NCI-H460 (cell line): ENCODE data around the gene PHLDB1. TPM values are rescaled to one million over a fixed set of nuclear protein-coding genes. Genes with fewer than 3 reads are reported as not detected.
"Not testable (repeated sequence)": the region's sequence is repeated elsewhere in the genome, so short reads cannot be mapped to it uniquely, and the experiment has no call there.

Source experiments
- DNase-seq: peaks from one replicate; pipeline ENCODE4 v3.0.0-alpha.2; 2016; ENCODE audit warnings: low read depth; ENCODE audit errors: extremely low read depth
- total RNA-seq: library from RNA; depleted of rRNA; stranded (reverse); fragments of >200 nt; shearing (Covaris generic); gene quantifications from 2 replicates; pipeline ENCODE4 v1.2.3, GENCODE V29; 2014

PHLDB1 gene
- total RNA-seq, 1 experiment from 2014 or later: 18.3 TPM

GRCh38 chr11:118679483-118679882 is 72.1 kb downstream of the PHLDB1 start, which contains the start of gene TREH:
TSS of gene TREH (minus strand) at chr11:118679650. CDS start at chr11:118679627, 23 bp downstream.
- no peak for DNase-seq

GRCh38 chr11:118682372-118682771 is 75.0 kb downstream of the PHLDB1 start:
- no peak for DNase-seq

- not testable (repeated sequence) for DNase-seq
These were observed 75.5 kb downstream of the PHLDB1 start for GRCh38 chr11:118682939-118683338.

GRCh38 chr11:118684187-118684586 is 76.8 kb downstream of the PHLDB1 start:
- no peak for DNase-seq

GRCh38 chr11:118687906-118688305 is 80.5 kb downstream of the PHLDB1 start:
- DNase-seq: no peak

- DNase-seq: not testable (repeated sequence)
These were observed 80.9 kb downstream of the PHLDB1 start for GRCh38 chr11:118688339-118688738.

GRCh38 chr11:118688851-118689502 is 81.6 kb downstream of the PHLDB1 start:
- DNase-seq: no peak

- no peak for DNase-seq
These were observed 82.1 kb downstream of the PHLDB1 start for GRCh38 chr11:118689503-118689851.

GRCh38 chr11:118689852-118690552 is 82.6 kb downstream of the PHLDB1 start:
- DNase-seq: peak; percentile 91

- DNase-seq: no peak
These were observed 83.3 kb downstream of the PHLDB1 start for GRCh38 chr11:118690553-118691304.

GRCh38 chr11:118691926-118692830 is 84.8 kb downstream of the PHLDB1 start:
- no peak for DNase-seq

GRCh38 chr11:118694185-118694584 is 86.8 kb downstream of the PHLDB1 start:
- DNase-seq: no peak

GRCh38 chr11:118694771-118695170 is 87.4 kb downstream of the PHLDB1 start:
- DNase-seq: no peak

- DNase-seq: no peak
These were observed 89.3 kb downstream of the PHLDB1 start for GRCh38 chr11:118696673-118697226.

GRCh38 chr11:118697346-118697745 is 89.9 kb downstream of the PHLDB1 start:
- no peak for DNase-seq

- no peak for DNase-seq
These were observed 92.2 kb downstream of the PHLDB1 start for GRCh38 chr11:118699506-118700220.

GRCh38 chr11:118703563-118704106 is 96.2 kb downstream of the PHLDB1 start:
- DNase-seq: no peak

- DNase-seq: no peak
These were observed 97.8 kb downstream of the PHLDB1 start for GRCh38 chr11:118705111-118705741.
